Natural killer cell (primary cell): Measurements from ENCODE around the gene KCNA3. TPM values are rescaled to one million over a fixed set of nuclear protein-coding genes. Genes with fewer than 3 reads are reported as not detected.

Experiments used
- ATAC-seq, 3 donors: fragments of 150-1000 bp in 2 of 3; fragments of 200-7000 bp in 1 of 3; cut with Tn5 transposase; 1 replicate in 1 of 3; 2 replicates in 2 of 3; pipeline ENCODE4 v1.10.0; 2021; ENCODE audit warnings: mild to moderate bottlenecking in 2 of 3, moderate library complexity in 2 of 3
- DNase-seq, 2 donors: peaks; one replicate each; pipeline versions ENCODE4 v3.0.0 to v3.0.0-alpha.2; 2013 to 2021; ENCODE audit warnings: mixed read lengths in 1 of 2
- H3K27ac ChIP-seq: one replicate; pipeline ENCODE4 v1.5.1; 2013; ENCODE audit warnings: mild to moderate bottlenecking, low read length
- H3K27me3 ChIP-seq: one replicate; pipeline ENCODE4 v1.6.1; 2013; ENCODE audit warnings: low read length; ENCODE audit not compliant: control insufficient read depth, insufficient read depth
- H3K36me3 ChIP-seq: one replicate; pipeline ENCODE4 v1.6.1; 2013; ENCODE audit warnings: low read length; ENCODE audit not compliant: control insufficient read depth, insufficient read depth
- H3K4me1 ChIP-seq: one replicate; pipeline ENCODE4 v1.6.1; 2013; ENCODE audit warnings: low read length; ENCODE audit not compliant: control insufficient read depth, insufficient read depth
- H3K4me3 ChIP-seq: one replicate; pipeline ENCODE4 v1.5.1; 2013; ENCODE audit warnings: low read length
- H3K9me3 ChIP-seq: one replicate; pipeline ENCODE4 v1.6.1; 2013; ENCODE audit warnings: low read length; ENCODE audit not compliant: control insufficient read depth, insufficient read depth
- H3K27ac Mint-ChIP-seq, 2 donors: one replicate each; pipeline ENCODE4 v1.8.0; 2022; ENCODE audit warnings: mild to moderate bottlenecking in 2 of 2, mixed read lengths in 2 of 2, moderate library complexity in 1 of 2
- H3K27me3 Mint-ChIP-seq, 2 donors: one replicate each; pipeline ENCODE4 v1.8.0; 2022; ENCODE audit warnings: low read depth in 2 of 2, mixed read lengths in 2 of 2
- H3K36me3 Mint-ChIP-seq: one replicate; pipeline ENCODE4 v1.8.0; 2022; ENCODE audit warnings: mixed read lengths
- H3K4me1 Mint-ChIP-seq, 2 donors: one replicate each; pipeline ENCODE4 v1.8.0; 2022; ENCODE audit warnings: mixed read lengths in 2 of 2
- H3K4me3 Mint-ChIP-seq: one replicate; pipeline ENCODE4 v1.8.0; 2022; ENCODE audit warnings: mild to moderate bottlenecking, moderate library complexity, mixed read lengths
- H3K9me3 Mint-ChIP-seq, 2 donors: one replicate each; pipeline ENCODE4 v1.8.0; 2022; ENCODE audit warnings: mixed read lengths in 2 of 2
- WGBS: methylation state at CpG from one replicate; pipeline ENCODE4 v1.1.7; 2013; ENCODE audit warnings: missing lambda C conversion rate; ENCODE audit not compliant: insufficient coverage; 5-methylcytosine and 5-hydroxymethylcytosine counted together
- intact Hi-C: fragments of 100-400 bp; cut with micrococcal nuclease; formaldehyde crosslinking; loops from one replicate; pipeline ENCODE4 v1.14.2; 2022
- total RNA-seq, 4 donors: library from RNA; stranded (reverse); fragments of 120-200 nt in 1 of 4; gene quantifications; one replicate each; pipeline versions ENCODE4 v1.2.3 to v1.2.4, GENCODE V29; 2013 to 2022
- TF ChIP-seq, protein P1 (sequence below): fragments of 200-600 bp; IDR thresholded peaks from one replicate; pipeline ENCODE4 v1.8.0; 2022; ENCODE audit warnings: antibody characterized with exemption

The KCNA3 gene
- total RNA-seq, 3 donors from 2014 or later (not counting 1 experiment from before 2014, with no cell fraction given), result 19.7 to 36.2 (median 30.3) TPM

DNA sequence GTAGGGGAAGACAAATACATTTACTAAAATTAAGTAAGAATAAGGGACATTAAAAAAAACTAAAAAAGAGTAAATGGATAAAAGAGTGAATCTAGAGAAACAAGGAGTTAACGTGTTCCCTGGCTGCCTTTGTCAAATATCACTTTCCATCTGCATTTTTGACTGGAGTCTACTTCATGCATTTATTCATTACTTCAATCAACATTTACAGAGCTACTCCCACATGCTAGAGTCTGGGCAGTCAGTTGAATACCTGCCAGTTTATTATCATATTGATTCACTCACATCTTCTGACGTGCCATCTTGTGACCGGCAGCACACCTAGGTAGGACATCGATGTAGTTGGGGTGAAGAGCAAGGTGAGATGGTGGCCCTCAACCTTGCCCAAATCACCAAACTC, 35.6 kb upstream of the KCNA3 start:
- H3K4me3 ChIP-seq, result no peak overlapping the region
- no peak overlapping the region for H3K4me3 Mint-ChIP-seq
- ATAC-seq (no peak), DNase-seq (no peak)
- H3K36me3 ChIP-seq, result no peaks in the 10 kb centered on the region
- peaks cover 15 to 19% of the 10 kb centered on the region in 2 donors for H3K4me1 Mint-ChIP-seq
- H3K36me3 Mint-ChIP-seq, result no peaks in the 10 kb centered on the region
- no peak overlapping the region for H3K27ac Mint-ChIP-seq
- TF ChIP-seq, protein P1, sequence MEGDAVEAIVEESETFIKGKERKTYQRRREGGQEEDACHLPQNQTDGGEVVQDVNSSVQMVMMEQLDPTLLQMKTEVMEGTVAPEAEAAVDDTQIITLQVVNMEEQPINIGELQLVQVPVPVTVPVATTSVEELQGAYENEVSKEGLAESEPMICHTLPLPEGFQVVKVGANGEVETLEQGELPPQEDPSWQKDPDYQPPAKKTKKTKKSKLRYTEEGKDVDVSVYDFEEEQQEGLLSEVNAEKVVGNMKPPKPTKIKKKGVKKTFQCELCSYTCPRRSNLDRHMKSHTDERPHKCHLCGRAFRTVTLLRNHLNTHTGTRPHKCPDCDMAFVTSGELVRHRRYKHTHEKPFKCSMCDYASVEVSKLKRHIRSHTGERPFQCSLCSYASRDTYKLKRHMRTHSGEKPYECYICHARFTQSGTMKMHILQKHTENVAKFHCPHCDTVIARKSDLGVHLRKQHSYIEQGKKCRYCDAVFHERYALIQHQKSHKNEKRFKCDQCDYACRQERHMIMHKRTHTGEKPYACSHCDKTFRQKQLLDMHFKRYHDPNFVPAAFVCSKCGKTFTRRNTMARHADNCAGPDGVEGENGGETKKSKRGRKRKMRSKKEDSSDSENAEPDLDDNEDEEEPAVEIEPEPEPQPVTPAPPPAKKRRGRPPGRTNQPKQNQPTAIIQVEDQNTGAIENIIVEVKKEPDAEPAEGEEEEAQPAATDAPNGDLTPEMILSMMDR, result no peak
- H3K4me1 ChIP-seq, result no peaks in the 10 kb centered on the region
- no peaks in the 10 kb centered on the region for H3K27me3 ChIP-seq
- intact Hi-C loops, result no loop called here
- H3K27ac ChIP-seq, result no peak overlapping the region
- peaks cover 0 to 7% of the 10 kb centered on the region in 2 donors for H3K27me3 Mint-ChIP-seq
- H3K9me3 Mint-ChIP-seq, result no peaks in the 10 kb centered on the region
- WGBS, result 92% methylated on average over 4 of the region's 4 CpGs
- H3K9me3 ChIP-seq, result no peaks in the 10 kb centered on the region

DNA sequence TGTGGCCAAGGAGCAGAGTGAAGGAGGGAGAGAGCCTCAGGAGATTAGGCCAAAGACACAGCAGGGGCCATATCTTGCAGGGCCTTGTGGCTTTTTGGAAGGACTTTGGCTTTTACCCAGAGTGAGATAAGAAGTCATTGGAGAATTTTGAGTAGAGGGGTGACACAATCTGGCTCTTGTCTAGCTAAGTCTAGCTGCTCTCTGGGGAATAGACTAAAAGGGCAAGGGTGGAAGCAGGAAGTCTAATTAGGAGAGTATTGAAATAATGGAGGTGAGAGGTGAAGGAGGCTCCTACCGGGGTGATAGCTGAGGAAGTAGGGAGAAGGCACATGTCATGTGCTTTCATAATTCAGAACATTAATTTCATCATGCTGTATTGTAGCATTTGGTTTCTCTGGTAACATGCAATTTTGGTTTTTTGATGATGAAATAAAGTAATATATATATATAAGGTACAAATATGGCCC, 34.3 kb upstream of the KCNA3 start:
- ATAC-seq, result no peak
- no peaks in the 10 kb centered on the region for H3K9me3 ChIP-seq
- no peak overlapping the region for H3K27ac ChIP-seq
- H3K4me1 ChIP-seq, result no peaks in the 10 kb centered on the region
- no peaks in the 10 kb centered on the region for H3K27me3 ChIP-seq
- H3K9me3 Mint-ChIP-seq, result no peaks in the 10 kb centered on the region
- 100% methylated on average over 1 of the region's 1 CpG for WGBS
- no peak for DNase-seq
- no peak overlapping the region for H3K4me3 ChIP-seq
- no peak overlapping the region for H3K4me3 Mint-ChIP-seq
- intact Hi-C loops, result no loop called here
- H3K27me3 Mint-ChIP-seq, result peaks cover 0 to 9% of the 10 kb centered on the region in 2 donors
- no peaks in the 10 kb centered on the region for H3K36me3 ChIP-seq
- H3K4me1 Mint-ChIP-seq, result peaks cover 15 to 19% of the 10 kb centered on the region in 2 donors
- TF ChIP-seq, protein P1, result no peak
- H3K27ac Mint-ChIP-seq, result no peak overlapping the region
- H3K36me3 Mint-ChIP-seq, result no peaks in the 10 kb centered on the region

DNA sequence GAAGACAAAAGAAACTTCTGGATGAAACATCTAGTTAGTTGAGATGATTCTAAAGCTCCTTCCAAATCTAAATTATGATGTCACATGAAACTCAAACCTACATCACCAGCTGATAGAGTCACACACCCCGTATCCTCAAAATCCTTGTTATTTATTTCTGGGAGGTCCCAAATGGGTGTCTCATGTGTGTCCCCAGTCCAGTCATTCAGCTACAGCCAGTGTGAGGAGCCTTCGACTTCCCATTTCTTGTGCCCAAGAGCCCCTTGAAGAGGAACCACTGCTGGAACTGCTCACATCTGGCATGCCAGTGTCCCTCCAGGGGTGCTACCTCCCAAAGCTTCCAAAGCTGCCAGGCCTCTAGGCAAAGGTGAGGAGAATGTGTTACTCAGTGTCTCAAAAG, 32.5 kb upstream of the KCNA3 start:
- Histone ChIP-seq H3K4me3 (no peak overlapping the region), H3K27ac (no peak overlapping the region), H3K4me1 (no peaks in the 10 kb centered on the region), H3K36me3 (no peaks in the 10 kb centered on the region), H3K27me3 (no peaks in the 10 kb centered on the region), H3K9me3 (no peaks in the 10 kb centered on the region)
- Mint-ChIP-seq H3K9me3 (no peaks in the 10 kb centered on the region), H3K4me3 (no peak overlapping the region), H3K27ac (no peak overlapping the region), H3K4me1 (peaks cover 11 to 12% of the 10 kb centered on the region in 2 donors), H3K36me3 (no peaks in the 10 kb centered on the region), H3K27me3 (peaks cover 0 to 9% of the 10 kb centered on the region in 2 donors)
- DNase-seq (no peak), ATAC-seq (no peak)
- intact Hi-C loops, result no loop called here
- 86% methylated on average over 2 of the region's 2 CpGs for WGBS
- TF ChIP-seq, protein P1, result no peak

DNA sequence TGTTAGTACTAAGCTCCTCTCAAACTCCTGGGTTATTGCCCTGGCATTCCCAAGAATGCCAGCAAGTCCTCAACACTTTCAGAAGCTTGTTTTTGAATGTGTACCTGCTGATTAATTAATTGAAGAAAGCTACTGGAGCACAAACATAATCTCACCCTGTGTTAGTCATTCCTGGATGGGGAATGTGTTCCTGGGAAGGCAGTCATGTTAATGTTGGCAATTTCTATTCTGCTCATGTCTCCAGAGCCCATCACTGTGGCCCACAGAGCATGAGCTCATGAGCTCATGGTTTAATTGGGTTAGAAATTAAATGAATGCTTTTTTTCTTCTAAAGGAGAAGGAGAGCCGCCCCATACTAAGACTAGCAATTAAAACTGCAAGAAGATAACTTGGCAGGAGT, 31.9 kb upstream of the KCNA3 start:
- H3K4me3 ChIP-seq, result no peak overlapping the region
- no peaks in the 10 kb centered on the region for H3K9me3 ChIP-seq
- ATAC-seq (no peak), DNase-seq (no peak)
- 89% methylated on average over 1 of the region's 1 CpG for WGBS
- TF ChIP-seq, protein P1, result no peak
- Mint-ChIP-seq H3K27me3 (peaks cover 0 to 9% of the 10 kb centered on the region in 2 donors), H3K36me3 (no peaks in the 10 kb centered on the region), H3K27ac (no peak overlapping the region), H3K4me3 (no peak overlapping the region), H3K9me3 (no peaks in the 10 kb centered on the region), H3K4me1 (peaks cover 5 to 6% of the 10 kb centered on the region in 2 donors)
- intact Hi-C loops, result no loop called here
- H3K4me1 ChIP-seq, result no peaks in the 10 kb centered on the region
- no peaks in the 10 kb centered on the region for H3K36me3 ChIP-seq
- H3K27ac ChIP-seq, result no peak overlapping the region
- H3K27me3 ChIP-seq, result no peaks in the 10 kb centered on the region
